ENCODE data around the gene HGFAC. TPM values are rescaled to one million over a fixed set of nuclear protein-coding genes. Genes with fewer than 3 reads are reported as not detected.

Gene HGFAC
- total RNA-seq, 4 donors from 2014 or later: not detected

DNA sequence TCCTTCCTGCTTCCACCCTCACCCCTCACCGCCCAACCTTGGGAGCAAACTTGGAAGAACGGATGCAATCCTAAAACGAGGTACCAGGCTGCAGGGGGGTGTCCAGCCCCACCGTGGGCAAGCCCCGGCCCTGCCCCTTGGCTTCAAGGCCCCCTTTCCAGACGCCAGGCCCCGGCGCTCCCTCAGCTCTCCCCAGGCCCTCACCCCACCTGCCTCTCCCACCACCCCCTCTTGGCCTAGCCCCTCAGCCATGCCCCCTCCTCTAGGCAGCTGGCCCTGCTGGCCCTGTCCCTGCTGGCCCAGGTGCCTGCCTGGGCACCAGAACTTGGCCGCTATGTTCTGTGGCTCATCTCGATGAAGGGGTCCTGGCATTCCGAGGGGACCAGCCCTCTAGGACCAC is 56.6 kb downstream of the HGFAC start:
- Histone ChIP-seq H3K9me3 (no peaks in the 10 kb centered on the region), H3K36me3 (peaks cover 37% of the 10 kb centered on the region), H3K4me1 (no peaks in the 10 kb centered on the region), H3K27ac (no peak overlapping the region), H3K4me3 (no peak overlapping the region), H3K27me3 (peaks cover 27% of the 10 kb centered on the region)
- no peak for DNase-seq (ENCODE audit: low spot score in 2 of 2)
- TF ChIP-seq POLR2AphosphoS5 (IDR thresholded peaks at IDR 0.05): no peak
- no peak for TF ChIP-seq EP300 (IDR thresholded peaks at IDR 0.05)
- TF ChIP-seq, protein P1, sequence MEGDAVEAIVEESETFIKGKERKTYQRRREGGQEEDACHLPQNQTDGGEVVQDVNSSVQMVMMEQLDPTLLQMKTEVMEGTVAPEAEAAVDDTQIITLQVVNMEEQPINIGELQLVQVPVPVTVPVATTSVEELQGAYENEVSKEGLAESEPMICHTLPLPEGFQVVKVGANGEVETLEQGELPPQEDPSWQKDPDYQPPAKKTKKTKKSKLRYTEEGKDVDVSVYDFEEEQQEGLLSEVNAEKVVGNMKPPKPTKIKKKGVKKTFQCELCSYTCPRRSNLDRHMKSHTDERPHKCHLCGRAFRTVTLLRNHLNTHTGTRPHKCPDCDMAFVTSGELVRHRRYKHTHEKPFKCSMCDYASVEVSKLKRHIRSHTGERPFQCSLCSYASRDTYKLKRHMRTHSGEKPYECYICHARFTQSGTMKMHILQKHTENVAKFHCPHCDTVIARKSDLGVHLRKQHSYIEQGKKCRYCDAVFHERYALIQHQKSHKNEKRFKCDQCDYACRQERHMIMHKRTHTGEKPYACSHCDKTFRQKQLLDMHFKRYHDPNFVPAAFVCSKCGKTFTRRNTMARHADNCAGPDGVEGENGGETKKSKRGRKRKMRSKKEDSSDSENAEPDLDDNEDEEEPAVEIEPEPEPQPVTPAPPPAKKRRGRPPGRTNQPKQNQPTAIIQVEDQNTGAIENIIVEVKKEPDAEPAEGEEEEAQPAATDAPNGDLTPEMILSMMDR (IDR thresholded peaks at IDR 0.05): no peak
- TF ChIP-seq POLR2A (IDR thresholded peaks at IDR 0.05): no peak
- WGBS: no CpG with 5 or more reads among the region's 11 CpGs

Other genes with a start within 250 kb of the HGFAC start
- under 1 TPM in 2 of 4 donors, not detected in 2; 0.36 to 0.72 TPM for gene MSANTD1, start 192.8 kb upstream of the HGFAC start, total RNA-seq
- 100 to 1,000 TPM in 2 of 4 donors, 10 to 100 TPM in 2; 65.8 to 246 (median 118) TPM for gene RGS12, start 148.9 kb upstream of the HGFAC start, total RNA-seq
- gene DOK7, start 21.3 kb downstream of the HGFAC start, total RNA-seq: 10 to 100 TPM in 1 of 4 donors, 1 to 10 TPM in 3; 1.7 to 11.2 (median 2.6) TPM
- 100 to 1,000 TPM in 2 of 4 donors, 10 to 100 TPM in 2; 88.8 to 114 (median 95.5) TPM for gene LRPAP1, start 90.5 kb downstream of the HGFAC start, total RNA-seq

All from suprapubic skin (tissue), 4 donors.